ENCODE data around the gene TLCD3A. TPM values are rescaled to one million over a fixed set of nuclear protein-coding genes. Genes with fewer than 3 reads are reported as not detected.

Gene TLCD3A
- total and polyA plus RNA-seq, 5 donors from 2014 or later = 0.17 to 0.67 (median 0.49) TPM

DNA sequence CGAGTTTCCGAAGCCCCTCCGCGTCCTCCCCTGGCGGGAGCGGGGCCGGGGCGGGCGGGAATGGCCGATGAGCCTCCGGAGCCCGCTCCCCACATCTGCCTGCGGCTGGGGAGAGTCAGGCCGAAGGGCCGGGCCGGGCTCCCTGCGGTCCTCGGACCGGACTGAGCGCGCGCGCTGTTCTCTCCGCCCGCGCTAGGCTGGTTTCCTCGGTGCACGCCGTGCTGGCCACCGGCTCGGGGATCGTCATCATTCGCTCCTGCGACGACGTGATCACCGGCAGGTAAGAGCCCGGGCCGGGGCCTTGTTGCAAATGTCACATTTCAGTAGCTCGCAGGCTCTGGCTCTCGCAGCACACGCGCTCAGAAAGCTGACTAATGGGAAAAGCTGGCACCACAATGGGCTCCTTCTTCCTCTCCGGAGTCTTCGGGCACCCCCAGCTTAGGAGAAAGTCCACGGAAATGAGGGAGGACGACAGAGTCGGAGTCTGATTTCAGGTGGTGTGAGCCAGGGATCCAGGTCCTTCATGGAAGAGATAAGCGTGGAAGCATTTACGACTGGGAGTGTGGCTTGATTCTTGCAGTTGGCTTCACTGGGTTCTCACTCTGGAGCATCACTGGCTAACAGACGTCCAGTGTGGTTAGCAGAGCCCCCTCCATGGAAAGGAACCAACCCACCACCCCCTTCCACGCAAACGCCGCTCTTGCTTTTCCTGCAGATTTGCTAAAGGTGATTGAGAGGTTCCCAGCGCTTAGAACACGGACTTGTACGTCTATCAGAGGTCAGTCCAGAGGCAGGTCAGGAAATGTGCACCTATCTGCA, 715 bp downstream of the TLCD3A start:
- H3K27ac Mint-ChIP-seq = no peak overlapping the region
- DNase-seq (peak in 1 of 3 donors; percentile 37), ATAC-seq (ENCODE audit: low read depth in 2 of 2) (peak; percentile 21 to 26)
- H3K4me3 ChIP-seq (ENCODE audit: low read depth, low read length) = no peak overlapping the region
- H3K4me1 Mint-ChIP-seq = peaks cover 0 to 11% (median 3%) of the 10 kb centered on the region in 4 donors
- H3K9me3 Mint-ChIP-seq = no peaks in the 10 kb centered on the region
- H3K27me3 Mint-ChIP-seq = peaks cover 30% of the 10 kb centered on the region
- H3K9me3 ChIP-seq (ENCODE audit: control insufficient read depth in 2 of 2, low read length in 2 of 2) = no peaks in the 10 kb centered on the region
- no peaks in the 10 kb centered on the region for H3K36me3 Mint-ChIP-seq
- peaks cover 11% of the 10 kb centered on the region for H3K27me3 ChIP-seq (ENCODE audit: control insufficient read depth, insufficient read depth, low read length)
- no peaks in the 10 kb centered on the region for H3K36me3 ChIP-seq (ENCODE audit: control insufficient read depth, insufficient read depth, low read length)
- no peak overlapping the region for H3K27ac ChIP-seq (ENCODE audit: insufficient read depth, low read length, poor library complexity, severe bottlenecking)
- H3K4me1 ChIP-seq (ENCODE audit: control insufficient read depth, insufficient read depth, low read length, poor library complexity, severe bottlenecking) = peaks cover 13% of the 10 kb centered on the region
- peak overlapping the region; percentile 81 to 89 (median 82) for H3K4me3 Mint-ChIP-seq

GRCh38 chr17:733743-734142, 1.3 kb downstream of the TLCD3A start:
- H3K27me3 Mint-ChIP-seq = peaks cover 30% of the 10 kb centered on the region
- no peak for ATAC-seq (ENCODE audit: low read depth in 2 of 2)
- no peak for DNase-seq
- H3K4me1 ChIP-seq (ENCODE audit: control insufficient read depth, insufficient read depth, low read length, poor library complexity, severe bottlenecking) = peaks cover 13% of the 10 kb centered on the region
- no peaks in the 10 kb centered on the region for H3K9me3 ChIP-seq (ENCODE audit: control insufficient read depth in 2 of 2, low read length in 2 of 2)
- H3K27ac ChIP-seq (ENCODE audit: insufficient read depth, low read length, poor library complexity, severe bottlenecking) = no peak overlapping the region
- H3K27ac Mint-ChIP-seq = no peak overlapping the region
- peaks cover 11% of the 10 kb centered on the region for H3K27me3 ChIP-seq (ENCODE audit: control insufficient read depth, insufficient read depth, low read length)
- no peak overlapping the region for H3K4me3 ChIP-seq (ENCODE audit: low read depth, low read length)
- no peaks in the 10 kb centered on the region for H3K9me3 Mint-ChIP-seq
- H3K4me3 Mint-ChIP-seq = peak overlapping the region; percentile 81 to 89 (median 82)
- no peaks in the 10 kb centered on the region for H3K36me3 ChIP-seq (ENCODE audit: control insufficient read depth, insufficient read depth, low read length)
- no peaks in the 10 kb centered on the region for H3K36me3 Mint-ChIP-seq
- peaks cover 0 to 11% (median 3%) of the 10 kb centered on the region in 4 donors for H3K4me1 Mint-ChIP-seq

- H3K27ac Mint-ChIP-seq = no peak overlapping the region
- Histone ChIP-seq H3K36me3 (ENCODE audit: control insufficient read depth, insufficient read depth, low read length) (peaks cover 8% of the 10 kb centered on the region), H3K27me3 (ENCODE audit: control insufficient read depth, insufficient read depth, low read length) (peaks cover 2% of the 10 kb centered on the region), H3K4me3 (ENCODE audit: low read depth, low read length) (no peak overlapping the region), H3K4me1 (ENCODE audit: control insufficient read depth, insufficient read depth, low read length, poor library complexity, severe bottlenecking) (peaks cover 9% of the 10 kb centered on the region), H3K27ac (ENCODE audit: insufficient read depth, low read length, poor library complexity, severe bottlenecking) (no peak overlapping the region), H3K9me3 (ENCODE audit: control insufficient read depth in 2 of 2, low read length in 2 of 2) (no peaks in the 10 kb centered on the region)
- H3K9me3 Mint-ChIP-seq = no peaks in the 10 kb centered on the region
- H3K4me1 Mint-ChIP-seq = peaks cover 0 to 19% (median 10%) of the 10 kb centered on the region in 4 donors
- DNase-seq = no peak
- no peak for ATAC-seq (ENCODE audit: low read depth in 2 of 2)
- peaks cover 5% of the 10 kb centered on the region for H3K36me3 Mint-ChIP-seq
- peaks cover 10% of the 10 kb centered on the region for H3K27me3 Mint-ChIP-seq
- H3K4me3 Mint-ChIP-seq = no peak overlapping the region
Measured at GRCh38 chr17:737561-738113, 5.2 kb downstream of the TLCD3A start.

GRCh38 chr17:740240-741017, 8.0 kb downstream of the TLCD3A start:
- Mint-ChIP-seq H3K27ac (peak overlapping the region; percentile 74 to 92 (median 84)), H3K27me3 (peaks cover 4% of the 10 kb centered on the region), H3K4me3 (peak overlapping the region in 3 of 4 donors; percentile 13 to 82 (median 52)), H3K36me3 (peaks cover 14% of the 10 kb centered on the region), H3K9me3 (no peaks in the 10 kb centered on the region), H3K4me1 (peaks cover 0 to 19% (median 7%) of the 10 kb centered on the region in 4 donors)
- peaks cover 3% of the 10 kb centered on the region for H3K4me1 ChIP-seq (ENCODE audit: control insufficient read depth, insufficient read depth, low read length, poor library complexity, severe bottlenecking)
- ATAC-seq (ENCODE audit: low read depth in 2 of 2) (peak; percentile 52 to 60), DNase-seq (peak in 1 of 3 donors; percentile 46)
- H3K27me3 ChIP-seq (ENCODE audit: control insufficient read depth, insufficient read depth, low read length) = no peaks in the 10 kb centered on the region
- no peaks in the 10 kb centered on the region for H3K9me3 ChIP-seq (ENCODE audit: control insufficient read depth in 2 of 2, low read length in 2 of 2)
- peak overlapping the region; percentile 26 for H3K4me3 ChIP-seq (ENCODE audit: low read depth, low read length)
- peaks cover 25% of the 10 kb centered on the region for H3K36me3 ChIP-seq (ENCODE audit: control insufficient read depth, insufficient read depth, low read length)
- H3K27ac ChIP-seq (ENCODE audit: insufficient read depth, low read length, poor library complexity, severe bottlenecking) = no peak overlapping the region

DNA sequence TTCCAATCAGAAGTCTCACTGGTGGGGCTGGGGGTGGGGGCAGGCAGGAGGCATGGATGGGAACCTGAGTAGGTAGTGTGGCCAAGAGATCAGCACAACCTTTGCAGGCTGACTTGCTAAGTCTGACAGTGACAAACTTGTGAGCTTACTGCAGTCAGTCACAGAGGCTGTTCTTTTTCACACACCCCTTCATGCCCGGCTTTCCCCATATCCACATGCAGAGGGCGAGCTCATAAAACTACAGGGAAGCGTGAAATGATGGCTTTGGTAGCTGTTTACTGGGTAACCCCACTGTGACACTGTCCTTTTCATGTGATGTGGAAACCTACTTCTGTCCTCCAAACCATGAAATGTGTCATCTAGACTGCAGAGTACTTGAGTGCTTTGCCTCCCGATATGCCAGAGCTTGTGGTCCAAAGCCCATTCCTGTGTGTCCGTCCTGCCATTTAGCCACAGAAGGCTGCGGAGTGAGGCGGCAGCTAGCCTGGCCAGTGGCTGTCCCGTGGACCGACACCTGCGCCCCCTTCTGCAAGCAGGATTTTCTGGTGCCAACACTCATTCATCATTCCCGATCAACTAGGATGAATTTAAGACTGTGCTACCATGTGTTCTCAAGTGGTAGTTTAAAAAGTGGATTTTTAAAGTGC, 9.9 kb downstream of the TLCD3A start:
- H3K9me3 ChIP-seq (ENCODE audit: control insufficient read depth in 2 of 2, low read length in 2 of 2) = no peaks in the 10 kb centered on the region
- no peaks in the 10 kb centered on the region for H3K27me3 ChIP-seq (ENCODE audit: control insufficient read depth, insufficient read depth, low read length)
- Mint-ChIP-seq H3K27me3 (no peaks in the 10 kb centered on the region), H3K4me1 (peaks cover 0 to 13% (median 7%) of the 10 kb centered on the region in 4 donors), H3K36me3 (peaks cover 19% of the 10 kb centered on the region), H3K4me3 (peak overlapping the region in 1 of 4 donors; percentile 53), H3K9me3 (no peaks in the 10 kb centered on the region), H3K27ac (peak overlapping the region in 1 of 3 donors; percentile 48)
- H3K36me3 ChIP-seq (ENCODE audit: control insufficient read depth, insufficient read depth, low read length) = peaks cover 44% of the 10 kb centered on the region
- H3K4me1 ChIP-seq (ENCODE audit: control insufficient read depth, insufficient read depth, low read length, poor library complexity, severe bottlenecking) = peaks cover 3% of the 10 kb centered on the region
- ATAC-seq (ENCODE audit: low read depth in 2 of 2) (no peak), DNase-seq (no peak)
- H3K27ac ChIP-seq (ENCODE audit: insufficient read depth, low read length, poor library complexity, severe bottlenecking) = no peak overlapping the region
- H3K4me3 ChIP-seq (ENCODE audit: low read depth, low read length) = no peak overlapping the region

GRCh38 chr17:743139-743538, 10.7 kb downstream of the TLCD3A start:
- DNase-seq (no peak), ATAC-seq (ENCODE audit: low read depth in 2 of 2) (no peak)
- Histone ChIP-seq H3K27me3 (ENCODE audit: control insufficient read depth, insufficient read depth, low read length) (no peaks in the 10 kb centered on the region), H3K36me3 (ENCODE audit: control insufficient read depth, insufficient read depth, low read length) (peaks cover 51% of the 10 kb centered on the region), H3K4me3 (ENCODE audit: low read depth, low read length) (no peak overlapping the region), H3K9me3 (ENCODE audit: control insufficient read depth in 2 of 2, low read length in 2 of 2) (no peaks in the 10 kb centered on the region), H3K4me1 (ENCODE audit: control insufficient read depth, insufficient read depth, low read length, poor library complexity, severe bottlenecking) (peaks cover 3% of the 10 kb centered on the region), H3K27ac (ENCODE audit: insufficient read depth, low read length, poor library complexity, severe bottlenecking) (no peak overlapping the region)
- peaks cover 0 to 13% (median 9%) of the 10 kb centered on the region in 4 donors for H3K4me1 Mint-ChIP-seq
- peak overlapping the region in 1 of 3 donors; percentile 56 for H3K27ac Mint-ChIP-seq
- no peaks in the 10 kb centered on the region for H3K9me3 Mint-ChIP-seq
- peak overlapping the region in 1 of 4 donors; percentile 13 for H3K4me3 Mint-ChIP-seq
- no peaks in the 10 kb centered on the region for H3K27me3 Mint-ChIP-seq
- H3K36me3 Mint-ChIP-seq = peaks cover 22% of the 10 kb centered on the region

DNA sequence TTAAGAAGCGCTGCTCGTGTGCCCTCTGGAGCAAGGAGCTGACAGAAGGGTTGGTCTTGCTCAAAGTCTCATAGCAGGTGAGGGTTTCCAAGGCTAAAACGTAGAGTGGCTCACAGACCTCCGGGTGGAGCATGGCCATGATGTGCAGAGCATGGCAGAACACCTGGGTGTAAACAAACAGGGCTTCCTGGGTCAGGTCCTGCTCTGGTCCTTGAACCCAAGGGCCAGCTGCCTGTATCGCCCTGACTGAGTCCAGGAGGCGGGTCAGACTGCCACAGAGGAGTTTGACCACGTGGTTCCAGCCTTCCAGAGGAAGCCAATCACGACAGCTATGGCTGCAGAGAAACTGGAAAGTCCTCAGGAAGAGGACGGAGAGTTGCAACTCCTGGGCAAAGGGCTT, 12.5 kb downstream of the TLCD3A start:
- no peaks in the 10 kb centered on the region for H3K27me3 Mint-ChIP-seq
- DNase-seq (no peak), ATAC-seq (ENCODE audit: low read depth in 2 of 2) (no peak)
- no peaks in the 10 kb centered on the region for H3K27me3 ChIP-seq (ENCODE audit: control insufficient read depth, insufficient read depth, low read length)
- peaks cover 4% of the 10 kb centered on the region for H3K4me1 ChIP-seq (ENCODE audit: control insufficient read depth, insufficient read depth, low read length, poor library complexity, severe bottlenecking)
- H3K9me3 ChIP-seq (ENCODE audit: control insufficient read depth in 2 of 2, low read length in 2 of 2) = no peaks in the 10 kb centered on the region
- no peak overlapping the region for H3K27ac ChIP-seq (ENCODE audit: insufficient read depth, low read length, poor library complexity, severe bottlenecking)
- H3K9me3 Mint-ChIP-seq = no peaks in the 10 kb centered on the region
- H3K36me3 Mint-ChIP-seq = peaks cover 25% of the 10 kb centered on the region
- peaks cover 51% of the 10 kb centered on the region for H3K36me3 ChIP-seq (ENCODE audit: control insufficient read depth, insufficient read depth, low read length)
- H3K4me1 Mint-ChIP-seq = peaks cover 2 to 22% (median 17%) of the 10 kb centered on the region in 4 donors
- no peak overlapping the region for H3K4me3 Mint-ChIP-seq
- H3K27ac Mint-ChIP-seq = no peak overlapping the region
- no peak overlapping the region for H3K4me3 ChIP-seq (ENCODE audit: low read depth, low read length)

Data from CD4-positive, CD25-positive, alpha-beta regulatory T cell (primary cell).